Stimulated activated CD8-positive, alpha-beta memory T cell treated with anti-CD3 and anti-CD28 coated beads, Interleukin-7, amount 100 ng/mL, for 48 hours (primary cell): Measurements from ENCODE around the gene SEC22A.
"Not testable (repeated sequence)": the region's sequence is repeated elsewhere in the genome, so short reads cannot be mapped to it uniquely, and the experiment has no call there.

ENCODE experiments used
- DNase-seq, 2 donors: peaks; one replicate each; pipeline ENCODE4 v3.0.0-alpha.2; 2020; ENCODE audit warnings: low read depth in 1 of 2; ENCODE audit errors: extremely low read depth in 1 of 2

Gene SEC22A

DNA sequence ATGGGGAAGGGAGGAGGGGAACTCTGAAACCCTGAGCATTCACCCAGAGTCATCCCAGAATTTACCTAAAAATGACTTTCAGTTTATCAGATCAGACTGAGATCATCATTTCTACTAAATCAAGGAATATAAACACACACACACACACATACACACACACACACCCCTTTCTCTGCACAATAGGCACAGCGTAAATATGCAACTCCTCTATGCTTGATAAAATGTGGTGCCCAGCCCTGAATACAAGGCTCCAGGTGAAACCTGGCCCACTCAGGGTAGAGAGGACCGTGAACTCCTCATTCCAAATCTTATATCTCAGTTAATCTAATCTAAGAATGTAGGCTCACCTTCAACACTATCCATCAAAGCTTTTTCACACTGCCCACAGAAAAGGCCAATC is 31.8 kb upstream of the SEC22A start:
- no peak for DNase-seq

DNA sequence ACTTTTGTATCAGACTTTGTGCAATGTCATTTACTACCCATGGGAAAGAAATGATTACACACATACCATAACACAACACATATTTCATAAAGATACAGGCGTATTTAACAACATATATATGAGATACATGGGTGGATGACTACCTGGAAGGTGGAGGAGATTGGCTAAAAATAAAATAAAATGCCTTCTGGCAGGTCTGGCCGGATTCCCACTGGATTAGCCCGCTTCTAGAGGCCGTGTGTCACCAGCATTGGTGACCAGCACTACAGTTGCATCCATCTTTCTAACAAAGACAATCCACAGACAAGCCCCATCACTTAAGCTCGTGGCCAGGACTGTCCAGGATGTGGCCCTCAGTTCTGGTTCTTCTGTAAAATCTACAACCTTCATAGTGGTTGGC is 21.0 kb upstream of the SEC22A start:
- no peak for DNase-seq

DNA sequence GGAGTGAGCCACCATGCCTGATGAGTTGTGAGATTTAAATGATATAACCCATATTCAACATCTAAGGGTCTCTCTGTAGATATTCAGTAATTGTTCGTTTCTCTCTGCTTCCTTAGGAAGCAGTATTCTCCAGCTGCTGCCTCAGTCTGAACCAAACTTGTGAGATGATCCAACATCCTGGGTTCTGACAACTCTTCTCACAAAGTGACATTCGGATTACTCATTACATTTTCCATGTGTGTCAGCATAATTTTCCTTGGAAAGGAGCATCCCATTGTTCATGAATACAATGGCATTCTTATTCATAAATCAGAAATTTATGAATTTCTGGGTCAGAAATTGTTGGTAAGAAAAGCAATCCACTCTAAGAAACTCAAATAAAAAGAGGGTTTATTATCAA is 15.0 kb upstream of the SEC22A start:
- DNase-seq, result no peak

DNA sequence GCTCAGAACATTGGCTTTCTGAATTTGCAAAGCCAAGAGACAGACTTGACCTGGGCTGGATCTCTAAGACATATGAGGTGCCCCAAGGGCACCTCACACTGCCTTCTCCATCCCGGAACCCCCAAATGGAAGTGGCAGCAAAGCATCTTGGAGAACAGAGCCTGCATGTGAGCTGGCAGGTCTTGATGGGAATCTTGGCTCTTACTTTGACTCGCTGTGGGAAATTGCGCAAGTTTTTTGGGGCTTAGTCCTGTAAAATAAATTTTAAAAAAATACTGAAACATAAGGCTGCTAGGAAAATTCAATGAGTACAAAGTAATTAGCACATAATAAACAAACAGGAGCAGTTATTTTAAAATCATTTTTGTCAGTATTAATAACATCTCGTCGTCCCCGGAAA is 13.7 kb upstream of the SEC22A start:
- no peak for DNase-seq

DNA sequence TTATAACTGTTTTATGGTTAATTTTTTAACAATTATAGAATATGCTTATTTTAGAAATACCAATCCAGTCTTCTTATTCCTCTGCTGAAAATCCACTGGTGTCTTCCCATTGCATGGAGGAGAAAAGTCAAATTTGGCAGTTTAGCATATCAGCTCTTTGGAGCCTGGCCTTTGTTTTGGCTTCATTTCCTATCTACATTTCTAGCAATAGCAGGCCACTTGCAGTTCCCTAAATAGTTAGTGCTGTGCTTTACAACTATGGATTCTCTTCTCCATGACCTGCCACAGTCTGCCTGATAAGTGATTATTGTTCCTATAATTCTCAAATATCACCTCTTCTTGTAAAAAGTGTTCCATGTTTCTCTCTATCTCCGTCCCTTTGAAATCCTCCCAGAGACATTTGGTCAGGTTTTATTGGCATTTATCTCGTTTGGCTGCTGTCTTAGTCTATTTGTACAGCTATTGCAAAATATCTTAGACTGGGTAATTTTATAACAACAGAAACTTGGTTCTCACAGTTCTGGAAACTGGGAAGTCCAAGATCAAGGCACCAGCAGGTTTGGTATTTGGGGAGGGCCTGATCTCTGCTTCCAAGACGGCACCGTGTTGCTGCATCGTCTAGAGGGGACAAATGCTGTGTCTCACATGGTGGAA is 8.2 kb upstream of the SEC22A start:
- no peak for DNase-seq

DNA sequence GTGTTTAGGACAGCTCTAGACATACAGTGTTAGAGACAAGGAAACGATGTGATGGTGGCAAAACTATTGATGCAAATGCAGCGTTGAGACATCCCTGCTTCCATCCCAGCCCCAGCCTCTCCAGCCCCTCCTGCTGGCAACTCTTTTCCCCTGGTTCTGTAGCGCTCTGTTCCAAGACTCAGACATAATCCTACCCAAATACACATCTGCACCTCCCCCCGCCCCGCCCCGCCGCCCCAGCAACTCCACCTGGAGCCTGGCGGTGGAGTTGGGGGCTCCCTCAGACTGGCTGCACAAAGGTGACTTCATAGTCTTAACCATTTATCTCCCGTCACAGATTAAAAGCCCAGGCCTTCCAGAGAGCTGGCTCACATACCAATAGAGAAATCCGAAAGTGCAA is 7.2 kb upstream of the SEC22A start:
- no peak for DNase-seq

DNA sequence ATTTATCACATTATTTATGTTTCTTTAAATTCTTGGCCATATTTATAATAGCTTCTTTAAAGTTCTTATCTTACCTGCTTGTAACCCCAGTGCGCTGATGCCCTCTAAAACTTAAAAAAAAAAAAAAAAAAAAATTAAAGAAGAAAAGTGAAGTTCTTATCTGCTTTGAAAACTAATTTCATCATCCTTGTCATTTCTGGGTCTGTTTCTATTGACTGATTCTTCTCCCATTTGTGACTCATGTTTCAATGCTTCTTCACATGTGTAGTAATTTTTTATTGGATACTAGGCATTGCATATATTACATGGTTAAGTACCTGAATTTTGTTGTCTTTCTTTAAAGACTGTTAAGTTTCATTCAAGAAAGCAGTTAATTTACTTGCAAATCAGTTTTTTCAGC is 3.4 kb upstream of the SEC22A start:
- no peak for DNase-seq

DNA sequence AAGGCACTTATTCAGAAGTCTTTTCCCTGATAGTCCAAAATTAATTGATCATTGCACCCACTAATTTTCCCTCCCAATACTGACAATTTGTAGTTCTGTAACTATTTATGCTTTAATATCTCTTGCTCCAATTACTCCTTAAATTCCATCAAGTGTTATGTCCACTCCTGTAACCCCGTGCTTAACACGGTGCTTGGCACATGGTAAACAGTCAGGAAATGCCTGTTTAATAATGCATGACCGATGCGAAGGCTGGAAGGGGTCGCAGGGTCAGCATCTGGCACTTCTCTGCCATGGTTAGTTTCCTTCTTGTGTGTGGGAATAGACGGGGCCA is 553 bp upstream of the SEC22A start:
- no peak for DNase-seq

DNA sequence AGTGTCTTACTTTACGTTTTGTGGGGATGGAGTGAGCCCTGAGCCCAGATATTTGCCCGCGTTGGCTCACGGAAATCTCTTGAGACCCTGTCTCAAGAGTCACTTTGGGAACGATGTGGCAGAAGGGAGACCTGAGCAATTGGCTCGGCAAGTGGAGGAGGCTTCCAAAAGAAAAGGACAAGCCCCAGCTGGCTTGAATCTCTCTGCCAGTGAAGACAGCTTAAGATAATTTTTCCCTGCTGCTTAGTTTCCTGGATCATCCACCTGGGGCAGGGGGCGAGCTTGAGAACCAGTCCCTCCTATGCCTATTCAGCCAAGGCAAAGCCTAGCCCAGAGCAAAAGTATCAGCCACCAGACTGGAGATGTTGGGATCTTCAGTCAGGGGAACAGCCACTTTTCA is 708 bp downstream of the SEC22A start:
- no peak for DNase-seq

DNA sequence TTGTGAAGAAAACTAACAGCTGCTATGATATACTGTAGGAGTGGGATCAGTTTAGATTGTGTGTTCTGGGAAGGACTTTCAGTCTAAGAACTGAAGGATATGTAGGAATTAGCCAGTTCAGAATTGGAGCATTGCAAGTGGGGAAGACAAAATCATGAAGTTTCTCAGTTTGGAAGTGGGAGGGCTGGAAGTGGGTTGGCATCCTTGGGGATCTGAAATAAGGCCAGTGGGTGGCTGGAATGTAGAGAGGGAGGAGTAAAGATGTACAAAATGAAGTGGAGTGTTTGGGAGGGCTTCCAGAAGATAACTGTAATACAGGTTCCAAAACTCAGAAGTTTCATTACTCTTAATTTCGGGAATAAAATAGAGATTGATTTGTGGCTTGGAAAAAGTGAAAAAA is 17.2 kb downstream of the SEC22A start:
- DNase-seq, result no peak

DNA sequence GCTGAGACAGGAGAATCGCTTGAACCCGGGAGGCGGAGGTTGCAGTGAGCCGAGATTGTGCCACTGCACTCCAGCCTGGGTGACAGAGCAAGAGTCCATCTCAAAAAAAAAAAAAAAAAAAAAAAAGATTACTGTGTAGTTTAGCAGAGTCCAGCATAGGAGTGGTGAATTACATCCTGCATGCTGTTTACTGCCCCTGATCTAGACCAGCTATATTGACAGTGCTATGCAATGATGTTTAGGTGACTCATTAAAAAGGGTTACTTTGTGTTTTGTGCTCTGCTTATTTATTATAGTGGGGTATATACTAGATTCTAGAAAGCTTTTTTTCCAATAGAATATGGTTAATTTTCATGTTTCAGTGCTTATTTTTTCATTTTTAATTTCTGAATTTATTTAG is 19.6 kb downstream of the SEC22A start:
- not testable (repeated sequence) for DNase-seq

DNA sequence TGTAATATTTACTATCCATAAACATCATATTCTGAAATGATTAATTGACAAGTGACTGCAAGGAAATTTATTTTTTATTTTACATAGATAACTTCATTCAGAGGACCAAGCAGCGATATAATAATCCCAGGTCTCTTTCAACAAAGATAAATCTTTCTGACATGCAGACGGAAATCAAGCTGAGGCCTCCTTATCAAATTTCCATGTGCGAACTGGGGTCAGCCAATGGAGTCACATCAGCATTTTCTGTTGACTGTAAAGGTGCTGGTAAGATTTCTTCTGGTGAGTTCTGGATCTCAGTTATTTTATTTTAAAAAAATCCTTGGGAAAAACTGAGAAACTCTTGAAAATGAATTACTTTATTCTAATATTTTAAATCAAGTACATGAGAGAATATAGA is 23.3 kb downstream of the SEC22A start:
- no peak for DNase-seq

DNA sequence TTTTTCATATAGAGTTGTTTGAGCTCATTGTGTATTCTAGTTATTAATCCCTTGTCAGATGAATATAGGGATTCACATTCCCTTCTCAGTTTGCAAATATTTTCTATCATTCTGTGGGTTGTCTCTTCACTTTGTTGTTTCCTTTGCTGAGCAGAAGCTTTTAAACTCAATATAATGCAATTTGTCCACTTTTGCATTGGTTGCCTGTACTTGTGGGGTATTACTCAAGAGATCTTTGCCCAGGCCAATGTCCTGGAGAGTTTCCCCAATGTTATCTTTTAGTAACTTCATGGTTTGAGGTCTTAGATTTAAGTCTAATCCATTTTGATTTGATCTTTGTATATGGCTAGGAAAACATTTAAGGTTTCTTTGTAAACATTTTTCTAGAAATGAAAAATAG is 24.8 kb downstream of the SEC22A start:
- DNase-seq, result no peak

DNA sequence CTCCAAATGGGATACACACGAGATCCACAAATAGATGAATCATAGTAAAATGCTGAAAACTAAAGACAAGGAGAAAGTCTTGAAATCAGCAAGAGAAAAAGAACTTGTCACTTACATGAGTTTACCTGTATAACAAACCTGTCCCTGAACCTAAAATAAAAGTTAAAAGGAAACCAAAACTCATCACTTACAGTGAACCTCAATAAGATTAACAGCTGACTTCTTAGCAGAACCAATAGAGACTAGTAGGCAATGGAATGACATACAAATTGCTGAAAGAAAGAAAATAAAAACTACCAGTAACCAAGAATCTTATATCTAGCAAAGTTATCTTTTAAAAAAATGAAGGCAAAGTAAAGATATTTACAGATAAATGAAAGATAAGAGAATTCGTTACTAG is 27.4 kb downstream of the SEC22A start:
- no peak for DNase-seq

DNA sequence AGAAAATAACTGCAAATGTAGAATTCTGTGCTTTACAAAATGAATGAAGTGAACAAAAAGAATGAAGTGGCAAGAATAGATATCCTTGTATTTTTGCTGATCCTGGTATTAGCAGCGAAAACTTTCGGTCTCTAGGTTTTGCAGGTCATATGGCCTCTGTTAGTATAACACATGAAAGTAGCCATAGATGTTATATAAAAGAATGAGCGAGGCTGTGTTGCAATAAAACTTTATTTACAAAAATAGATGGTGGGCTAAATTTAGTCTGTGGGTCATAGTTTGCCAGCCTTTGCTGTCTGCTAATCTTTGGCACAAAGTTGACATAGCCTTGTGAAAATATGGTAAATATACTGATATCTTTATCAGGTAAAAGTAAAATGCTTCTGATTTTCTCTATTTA is 35.2 kb downstream of the SEC22A start:
- DNase-seq, result no peak

DNA sequence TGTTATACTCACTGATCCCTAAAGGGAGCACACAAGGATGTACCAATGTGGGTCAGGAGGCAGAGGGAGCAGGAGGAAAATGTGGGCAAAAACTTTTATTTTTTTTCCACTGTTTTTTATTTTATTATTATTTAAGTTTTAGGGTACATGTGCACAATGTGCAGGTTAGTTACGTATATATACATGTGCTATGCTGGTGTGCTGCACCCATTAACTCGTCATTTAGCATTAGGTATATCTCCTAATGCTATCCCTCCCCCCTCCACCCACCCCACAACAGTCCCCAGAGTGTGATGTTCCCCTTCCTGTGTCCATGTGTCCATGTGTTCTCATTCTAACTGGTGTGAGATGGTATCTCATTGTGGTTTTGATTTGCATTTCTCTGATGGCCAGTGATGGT is 37.4 kb downstream of the SEC22A start:
- not testable (repeated sequence) for DNase-seq

DNA sequence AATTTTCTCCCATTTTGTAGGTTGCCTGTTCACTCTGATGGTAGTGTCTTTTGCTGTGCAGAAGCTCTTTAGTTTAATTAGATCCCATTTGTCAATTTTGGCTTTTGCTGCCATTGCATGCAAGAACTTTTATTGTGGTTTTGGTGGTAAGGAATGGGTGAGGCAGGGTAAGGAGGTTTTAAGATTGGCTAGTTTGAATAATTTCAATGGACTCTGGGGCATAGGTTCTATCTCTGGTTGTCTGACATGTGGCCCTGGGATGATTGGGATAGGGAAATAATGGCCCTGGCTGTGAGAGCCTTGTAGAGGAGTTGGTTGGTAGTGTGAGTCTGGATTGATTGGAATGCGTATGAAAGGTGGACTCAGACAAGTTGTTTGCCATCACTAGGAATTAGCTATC is 38.0 kb downstream of the SEC22A start:
- DNase-seq, result no peak

DNA sequence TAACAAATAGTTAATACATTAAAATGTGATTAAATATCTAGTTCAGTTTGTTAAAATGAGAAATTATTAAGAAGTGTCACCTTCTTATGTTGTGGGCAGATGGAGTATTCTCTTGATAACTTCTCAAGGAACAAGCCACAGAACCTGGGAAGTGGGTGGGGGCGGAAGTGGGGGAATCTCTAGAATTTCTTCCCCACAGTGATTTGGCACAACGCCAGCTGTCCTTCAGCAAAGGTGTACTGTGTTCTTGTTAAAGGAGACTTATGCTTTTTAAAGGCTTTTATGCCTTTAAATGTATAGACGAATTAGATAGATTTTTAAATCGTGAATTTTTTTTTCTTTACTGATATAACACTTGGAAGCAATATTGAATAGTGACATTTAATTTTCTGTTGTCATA is 42.4 kb downstream of the SEC22A start:
- DNase-seq, result no peak

DNA sequence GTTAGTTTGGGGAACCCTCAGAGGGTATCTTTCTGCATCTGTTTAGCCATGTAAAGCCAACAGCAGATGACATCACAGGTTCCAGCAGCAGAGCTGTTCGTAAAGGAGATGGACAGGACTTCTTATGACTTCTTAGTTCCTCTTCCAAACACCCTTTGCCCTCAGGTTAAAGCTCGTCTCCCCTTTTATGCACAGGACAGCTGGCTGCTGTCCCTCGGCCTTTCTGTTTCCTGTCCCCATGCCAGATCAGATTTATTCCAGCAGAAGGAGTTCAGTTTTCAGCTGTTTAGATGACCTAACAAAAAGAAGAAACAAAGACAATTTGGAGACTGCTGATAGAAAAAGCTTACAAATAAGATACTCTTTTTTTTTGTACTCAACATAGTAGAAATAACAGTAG is 45.1 kb downstream of the SEC22A start:
- no peak for DNase-seq

DNA sequence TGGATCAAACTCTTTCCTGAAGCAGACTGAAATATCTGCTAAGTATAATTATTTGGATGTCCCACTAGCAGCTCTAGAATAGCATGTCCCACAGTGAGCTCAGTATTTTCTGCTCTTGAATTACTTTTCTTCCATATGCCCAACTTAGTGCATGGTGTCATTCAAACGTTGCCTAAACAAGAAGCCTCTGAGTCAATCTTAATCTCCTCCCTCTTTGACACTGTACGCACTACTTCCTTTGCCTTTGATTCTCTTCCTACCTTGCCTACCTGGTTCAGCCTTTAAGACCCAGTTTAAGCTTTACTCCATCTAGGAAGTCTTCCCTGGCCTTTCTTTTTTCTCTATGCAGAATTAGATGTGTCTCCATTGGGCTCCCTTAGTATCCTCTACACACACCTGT is 54.5 kb downstream of the SEC22A start:
- no peak for DNase-seq

DNA sequence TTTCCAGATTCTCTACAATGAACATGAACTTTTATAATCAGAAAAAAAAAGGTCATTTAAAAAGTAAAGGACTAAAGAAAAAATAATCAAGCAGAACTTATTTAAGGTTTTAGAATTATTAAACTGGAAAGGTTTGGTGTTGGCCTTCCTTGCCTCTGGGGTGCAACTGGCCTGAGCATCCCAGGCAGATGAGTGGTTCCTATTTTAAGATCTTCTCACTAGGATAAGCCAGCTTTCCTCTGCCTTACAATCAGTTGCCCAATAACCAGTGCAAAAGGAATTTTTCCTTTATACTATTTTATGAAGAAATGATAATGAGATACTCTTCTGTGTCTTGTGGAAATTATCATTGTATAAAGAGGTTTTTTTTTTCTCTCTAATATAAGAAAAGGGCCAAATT is 56.6 kb downstream of the SEC22A start:
- DNase-seq, result no peak

DNA sequence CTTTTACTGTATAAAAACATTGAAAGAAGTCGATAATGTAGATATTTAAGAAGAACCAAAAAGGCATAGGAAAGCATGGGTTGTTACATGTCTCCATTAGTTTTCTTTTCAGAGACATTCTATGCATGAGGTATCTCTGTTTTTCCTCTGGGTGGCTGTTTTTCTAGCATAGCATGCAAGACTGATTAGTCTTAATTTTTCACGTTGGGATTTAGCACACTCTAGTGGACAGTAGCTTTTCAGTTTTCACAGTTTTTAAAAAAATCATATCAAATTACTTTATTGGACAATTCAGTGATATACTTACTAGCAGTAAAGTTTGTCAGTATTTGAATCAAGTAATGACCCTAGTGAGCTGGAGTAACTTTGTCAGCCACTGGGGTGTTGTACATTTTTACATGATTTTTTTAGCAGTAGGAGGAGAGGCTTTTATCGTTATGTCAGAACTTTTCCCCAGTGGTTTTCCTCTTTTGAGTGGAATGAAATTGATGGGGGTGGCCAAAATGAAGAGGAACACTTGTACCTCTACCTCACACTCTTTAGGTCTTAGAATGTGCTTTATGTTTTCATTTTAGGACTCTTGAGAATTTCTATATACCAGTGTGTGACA is 57.2 kb downstream of the SEC22A start:
- DNase-seq, result no peak

DNA sequence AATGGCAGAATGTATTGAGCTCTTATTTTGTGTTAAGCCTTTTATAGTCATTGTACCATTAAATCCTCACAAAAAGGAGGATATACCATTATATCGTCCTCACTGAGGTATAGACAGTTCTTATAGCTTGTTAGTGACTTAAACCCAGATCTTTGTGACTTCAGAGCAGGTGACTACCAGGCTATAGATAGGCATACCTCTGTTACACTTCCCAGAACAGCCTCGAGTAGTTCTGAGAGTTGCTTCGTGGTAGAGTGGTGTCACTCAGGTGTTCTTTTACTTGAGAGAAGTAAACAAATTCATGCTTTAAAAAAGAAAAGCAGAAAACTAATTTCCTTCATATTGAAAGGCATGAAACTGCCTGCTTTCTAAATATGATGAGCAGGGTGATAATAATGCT is 59.9 kb downstream of the SEC22A start:
- DNase-seq, result no peak
